ENCODE data around the gene TRPV2.

DNA sequence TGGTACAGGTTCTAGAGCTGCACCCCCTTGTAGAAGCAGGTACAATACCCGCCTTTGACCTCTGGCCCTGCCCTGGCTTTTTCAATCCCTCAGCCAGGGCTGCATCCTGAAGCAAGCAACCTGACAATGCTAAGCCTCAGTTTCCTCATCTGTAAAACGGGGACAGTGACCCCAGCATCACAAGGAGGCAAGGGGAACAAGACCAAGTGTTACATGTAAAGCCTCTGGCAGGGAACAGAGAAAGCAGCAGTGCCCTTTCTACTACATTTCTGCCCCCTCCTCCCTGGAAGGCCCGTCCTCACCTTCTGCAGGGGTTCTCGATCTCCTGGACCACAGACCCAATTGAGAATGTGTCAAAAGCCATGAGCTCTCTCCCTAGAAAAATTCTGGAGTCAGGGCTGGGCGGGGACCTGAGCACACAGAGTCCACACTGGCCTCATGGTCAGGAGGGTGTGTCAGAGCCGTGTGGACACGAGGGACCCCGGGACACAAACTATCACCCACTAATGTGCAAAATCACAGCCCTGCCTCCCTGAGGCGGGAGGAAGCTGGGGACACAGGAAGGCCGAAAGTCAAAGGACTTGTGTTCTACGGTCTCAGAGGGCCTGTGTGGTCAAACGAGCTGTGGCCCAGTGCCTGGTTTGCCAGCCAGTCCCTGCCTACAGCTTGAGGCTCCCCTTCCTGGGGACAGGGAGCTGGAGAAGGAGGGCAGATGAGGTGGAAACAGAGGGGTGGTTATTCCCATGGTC, 49.1 kb downstream of the TRPV2 start:
- TF ChIP-seq, protein P1, sequence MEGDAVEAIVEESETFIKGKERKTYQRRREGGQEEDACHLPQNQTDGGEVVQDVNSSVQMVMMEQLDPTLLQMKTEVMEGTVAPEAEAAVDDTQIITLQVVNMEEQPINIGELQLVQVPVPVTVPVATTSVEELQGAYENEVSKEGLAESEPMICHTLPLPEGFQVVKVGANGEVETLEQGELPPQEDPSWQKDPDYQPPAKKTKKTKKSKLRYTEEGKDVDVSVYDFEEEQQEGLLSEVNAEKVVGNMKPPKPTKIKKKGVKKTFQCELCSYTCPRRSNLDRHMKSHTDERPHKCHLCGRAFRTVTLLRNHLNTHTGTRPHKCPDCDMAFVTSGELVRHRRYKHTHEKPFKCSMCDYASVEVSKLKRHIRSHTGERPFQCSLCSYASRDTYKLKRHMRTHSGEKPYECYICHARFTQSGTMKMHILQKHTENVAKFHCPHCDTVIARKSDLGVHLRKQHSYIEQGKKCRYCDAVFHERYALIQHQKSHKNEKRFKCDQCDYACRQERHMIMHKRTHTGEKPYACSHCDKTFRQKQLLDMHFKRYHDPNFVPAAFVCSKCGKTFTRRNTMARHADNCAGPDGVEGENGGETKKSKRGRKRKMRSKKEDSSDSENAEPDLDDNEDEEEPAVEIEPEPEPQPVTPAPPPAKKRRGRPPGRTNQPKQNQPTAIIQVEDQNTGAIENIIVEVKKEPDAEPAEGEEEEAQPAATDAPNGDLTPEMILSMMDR (IDR thresholded peaks at IDR 0.05), result no peak
- TF ChIP-seq, protein P2, sequence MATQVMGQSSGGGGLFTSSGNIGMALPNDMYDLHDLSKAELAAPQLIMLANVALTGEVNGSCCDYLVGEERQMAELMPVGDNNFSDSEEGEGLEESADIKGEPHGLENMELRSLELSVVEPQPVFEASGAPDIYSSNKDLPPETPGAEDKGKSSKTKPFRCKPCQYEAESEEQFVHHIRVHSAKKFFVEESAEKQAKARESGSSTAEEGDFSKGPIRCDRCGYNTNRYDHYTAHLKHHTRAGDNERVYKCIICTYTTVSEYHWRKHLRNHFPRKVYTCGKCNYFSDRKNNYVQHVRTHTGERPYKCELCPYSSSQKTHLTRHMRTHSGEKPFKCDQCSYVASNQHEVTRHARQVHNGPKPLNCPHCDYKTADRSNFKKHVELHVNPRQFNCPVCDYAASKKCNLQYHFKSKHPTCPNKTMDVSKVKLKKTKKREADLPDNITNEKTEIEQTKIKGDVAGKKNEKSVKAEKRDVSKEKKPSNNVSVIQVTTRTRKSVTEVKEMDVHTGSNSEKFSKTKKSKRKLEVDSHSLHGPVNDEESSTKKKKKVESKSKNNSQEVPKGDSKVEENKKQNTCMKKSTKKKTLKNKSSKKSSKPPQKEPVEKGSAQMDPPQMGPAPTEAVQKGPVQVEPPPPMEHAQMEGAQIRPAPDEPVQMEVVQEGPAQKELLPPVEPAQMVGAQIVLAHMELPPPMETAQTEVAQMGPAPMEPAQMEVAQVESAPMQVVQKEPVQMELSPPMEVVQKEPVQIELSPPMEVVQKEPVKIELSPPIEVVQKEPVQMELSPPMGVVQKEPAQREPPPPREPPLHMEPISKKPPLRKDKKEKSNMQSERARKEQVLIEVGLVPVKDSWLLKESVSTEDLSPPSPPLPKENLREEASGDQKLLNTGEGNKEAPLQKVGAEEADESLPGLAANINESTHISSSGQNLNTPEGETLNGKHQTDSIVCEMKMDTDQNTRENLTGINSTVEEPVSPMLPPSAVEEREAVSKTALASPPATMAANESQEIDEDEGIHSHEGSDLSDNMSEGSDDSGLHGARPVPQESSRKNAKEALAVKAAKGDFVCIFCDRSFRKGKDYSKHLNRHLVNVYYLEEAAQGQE (IDR thresholded peaks at IDR 0.05; ENCODE audit: insufficient read depth in 1 of 2, low read depth in 2 of 2, low read length in 1 of 2), result no peak
